Stimulated activated CD4-positive, alpha-beta T cell treated with anti-CD3 and anti-CD28 coated beads, Interleukin-15, amount 100 ng/mL, for 24 hours (primary cell): ENCODE results near the gene C6orf141.
"Not testable (repeated sequence)": the region's sequence is repeated elsewhere in the genome, so short reads cannot be mapped to it uniquely, and the experiment has no call there.

Experiments
- DNase-seq: peaks from one replicate; pipeline ENCODE4 v3.0.0-alpha.2; 2020

C6orf141 gene

GRCh38 chr6:49582529-49582928, 32.1 kb downstream of the C6orf141 start:
- no peak for DNase-seq

- DNase-seq: not testable (repeated sequence)
These were observed 36.8 kb downstream of the C6orf141 start for GRCh38 chr6:49587262-49587661.
